ENCODE results near the gene CELF2. TPM values are rescaled to one million over a fixed set of nuclear protein-coding genes. Genes with fewer than 3 reads are reported as not detected.

Gene CELF2
- total RNA-seq, 4 donors from 2014 or later = 30.0 to 56.6 (median 43.3) TPM

GRCh38 chr10:11045487-11045886, 27.8 kb downstream of the CELF2 start:
- H3K36me3 ChIP-seq = no peaks in the 10 kb centered on the region
- no peak overlapping the region for H3K4me3 ChIP-seq
- peak overlapping the region in 3 of 4 donors; percentile 16 to 65 (median 26) for H3K27ac ChIP-seq
- in situ Hi-C loops (cut with MboI; ENCODE audit: low sequenced_read_pairs in 4 of 4) = no loop called here
- no peak for DNase-seq
- TF ChIP-seq, protein P1, sequence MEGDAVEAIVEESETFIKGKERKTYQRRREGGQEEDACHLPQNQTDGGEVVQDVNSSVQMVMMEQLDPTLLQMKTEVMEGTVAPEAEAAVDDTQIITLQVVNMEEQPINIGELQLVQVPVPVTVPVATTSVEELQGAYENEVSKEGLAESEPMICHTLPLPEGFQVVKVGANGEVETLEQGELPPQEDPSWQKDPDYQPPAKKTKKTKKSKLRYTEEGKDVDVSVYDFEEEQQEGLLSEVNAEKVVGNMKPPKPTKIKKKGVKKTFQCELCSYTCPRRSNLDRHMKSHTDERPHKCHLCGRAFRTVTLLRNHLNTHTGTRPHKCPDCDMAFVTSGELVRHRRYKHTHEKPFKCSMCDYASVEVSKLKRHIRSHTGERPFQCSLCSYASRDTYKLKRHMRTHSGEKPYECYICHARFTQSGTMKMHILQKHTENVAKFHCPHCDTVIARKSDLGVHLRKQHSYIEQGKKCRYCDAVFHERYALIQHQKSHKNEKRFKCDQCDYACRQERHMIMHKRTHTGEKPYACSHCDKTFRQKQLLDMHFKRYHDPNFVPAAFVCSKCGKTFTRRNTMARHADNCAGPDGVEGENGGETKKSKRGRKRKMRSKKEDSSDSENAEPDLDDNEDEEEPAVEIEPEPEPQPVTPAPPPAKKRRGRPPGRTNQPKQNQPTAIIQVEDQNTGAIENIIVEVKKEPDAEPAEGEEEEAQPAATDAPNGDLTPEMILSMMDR (IDR thresholded peaks at IDR 0.05 in 4 of 5, conservative IDR thresholded peaks at IDR 0.05 in 1 of 5) = no peak
- TF ChIP-seq POLR2A (IDR thresholded peaks at IDR 0.05) = no peak
- intact Hi-C loops (cut with DNase I; ENCODE audit: low total_unique reads) = no loop called here
- no peaks in the 10 kb centered on the region for H3K27me3 ChIP-seq
- H3K9me3 ChIP-seq = no peaks in the 10 kb centered on the region
- ATAC-seq = no peak
- H3K4me1 ChIP-seq = peaks cover 32 to 36% of the 10 kb centered on the region in 2 donors

- H3K27me3 ChIP-seq = no peaks in the 10 kb centered on the region
- H3K4me1 ChIP-seq = peaks cover 39 to 43% of the 10 kb centered on the region in 2 donors
- intact Hi-C loops (cut with DNase I; ENCODE audit: low total_unique reads) (no loop called here), in situ Hi-C loops (cut with MboI; ENCODE audit: low sequenced_read_pairs in 4 of 4) (no loop called here)
- no peaks in the 10 kb centered on the region for H3K36me3 ChIP-seq
- ATAC-seq = no peak
- no peak overlapping the region for H3K4me3 ChIP-seq
- TF ChIP-seq, protein P1 (IDR thresholded peaks at IDR 0.05 in 4 of 5, conservative IDR thresholded peaks at IDR 0.05 in 1 of 5) = no peak
- TF ChIP-seq POLR2A (IDR thresholded peaks at IDR 0.05) = no peak
- peak overlapping the region; percentile 16 to 65 (median 24) for H3K27ac ChIP-seq
- no peaks in the 10 kb centered on the region for H3K9me3 ChIP-seq
- DNase-seq = no peak
Observed at GRCh38 chr10:11045995-11046775, 28.5 kb downstream of the CELF2 start.

- peaks cover 43 to 47% of the 10 kb centered on the region in 2 donors for H3K4me1 ChIP-seq
- ATAC-seq (no peak), DNase-seq (no peak)
- intact Hi-C loops (cut with DNase I; ENCODE audit: low total_unique reads) = no loop called here
- no peaks in the 10 kb centered on the region for H3K9me3 ChIP-seq
- no peaks in the 10 kb centered on the region for H3K27me3 ChIP-seq
- H3K4me3 ChIP-seq = no peak overlapping the region
- no peaks in the 10 kb centered on the region for H3K36me3 ChIP-seq
- peak overlapping the region; percentile 21 to 65 (median 38) for H3K27ac ChIP-seq
- in situ Hi-C loops (cut with MboI; ENCODE audit: low sequenced_read_pairs in 4 of 4) = no loop called here
- TF ChIP-seq POLR2A (IDR thresholded peaks at IDR 0.05) = no peak
- TF ChIP-seq, protein P1 (IDR thresholded peaks at IDR 0.05 in 4 of 5, conservative IDR thresholded peaks at IDR 0.05 in 1 of 5) = no peak
Observed at GRCh38 chr10:11046776-11047160, 29.1 kb downstream of the CELF2 start.

- DNase-seq (no peak), ATAC-seq (peak; percentile 64 to 70)
- peaks cover 43 to 47% of the 10 kb centered on the region in 2 donors for H3K4me1 ChIP-seq
Observed at GRCh38 chr10:11048707-11049278, 31.1 kb downstream of the CELF2 start.

More at GRCh38 chr10:11048707-11049278, 31.1 kb downstream of the CELF2 start:
- no peaks in the 10 kb centered on the region for H3K27me3 ChIP-seq
- intact Hi-C loops (cut with DNase I; ENCODE audit: low total_unique reads) = no loop called here
- H3K27ac ChIP-seq = peak overlapping the region in 3 of 4 donors; percentile 31 to 65 (median 45)
- H3K9me3 ChIP-seq = no peaks in the 10 kb centered on the region
- TF ChIP-seq, protein P1 (IDR thresholded peaks at IDR 0.05 in 4 of 5, conservative IDR thresholded peaks at IDR 0.05 in 1 of 5) = no peak
- peak in 1 of 2 donors; percentile 5 for TF ChIP-seq POLR2A (IDR thresholded peaks at IDR 0.05)
- no peak overlapping the region for H3K4me3 ChIP-seq
- H3K36me3 ChIP-seq = no peaks in the 10 kb centered on the region
- in situ Hi-C loops (cut with MboI; ENCODE audit: low sequenced_read_pairs in 4 of 4) = no loop called here
